Raji (cell line): ENCODE measurements around the gene P4HB.

Experiments
- POLR2A ChIP-seq: IDR thresholded peaks from 2 replicates; pipeline ENCODE4 v1.6.1; 2011; ENCODE audit warnings: low read depth, low read length, control low read depth; ENCODE audit not compliant: insufficient read depth

Gene P4HB

GRCh38 chr17:81834831-81835267 lies 25.5 kb downstream of the P4HB start, which contains the start of gene PPP1R27:
PPP1R27 (minus strand) TSS chr17:81835050; CDS start chr17:81834953, 97 bp downstream.
- TF ChIP-seq POLR2A, result no peak

- TF ChIP-seq POLR2A, result no peak
These were observed 26.2 kb downstream of the P4HB start for GRCh38 chr17:81833921-81834830.

- peak; percentile 80 for TF ChIP-seq POLR2A
These were observed 27.0 kb downstream of the P4HB start, which contains the start of gene MCRIP1 for GRCh38 chr17:81833160-81833920. MCRIP1 (minus strand) TSS chr17:81833291; CDS start chr17:81824506, 8,785 bp downstream.

GRCh38 chr17:81832608-81833159 lies 27.7 kb downstream of the P4HB start:
- TF ChIP-seq POLR2A, result no peak; the same call in 1 of the 2 replicates

GRCh38 chr17:81831957-81832607 lies 28.3 kb downstream of the P4HB start:
- TF ChIP-seq POLR2A, result peak; percentile 61; the same call in 1 of the 2 replicates

- no peak for TF ChIP-seq POLR2A
These were observed 28.8 kb downstream of the P4HB start for GRCh38 chr17:81831563-81831956.

- 0 out of 2 replicates have a peak, but pooled peaks have one; percentile 29 for TF ChIP-seq POLR2A
These were observed 30.5 kb downstream of the P4HB start for GRCh38 chr17:81829858-81830257.

- no peak for TF ChIP-seq POLR2A
These were observed 31.7 kb downstream of the P4HB start for GRCh38 chr17:81828656-81829055.

GRCh38 chr17:81825841-81826466 lies 34.4 kb downstream of the P4HB start:
- no peak for TF ChIP-seq POLR2A

- no peak for TF ChIP-seq POLR2A
These were observed 35.7 kb downstream of the P4HB start for GRCh38 chr17:81824595-81824994.

- TF ChIP-seq POLR2A, result no peak
These were observed 36.4 kb downstream of the P4HB start for GRCh38 chr17:81823820-81824550.

- no peak for TF ChIP-seq POLR2A
These were observed 37.1 kb downstream of the P4HB start for GRCh38 chr17:81822996-81823819.

GRCh38 chr17:81822312-81822637 lies 38.1 kb downstream of the P4HB start:
- no peak for TF ChIP-seq POLR2A
